GM21723 (cell line): ENCODE data around the gene MPPED1.

Source experiments
- ATAC-seq: cut with Tn5 transposase; IDR thresholded peaks from one replicate; pipeline ENCODE4 v1.9.1; 2021; ENCODE audit warnings: mild to moderate bottlenecking, moderate library complexity; ENCODE audit not compliant: unreplicated experiment

The MPPED1 gene

DNA sequence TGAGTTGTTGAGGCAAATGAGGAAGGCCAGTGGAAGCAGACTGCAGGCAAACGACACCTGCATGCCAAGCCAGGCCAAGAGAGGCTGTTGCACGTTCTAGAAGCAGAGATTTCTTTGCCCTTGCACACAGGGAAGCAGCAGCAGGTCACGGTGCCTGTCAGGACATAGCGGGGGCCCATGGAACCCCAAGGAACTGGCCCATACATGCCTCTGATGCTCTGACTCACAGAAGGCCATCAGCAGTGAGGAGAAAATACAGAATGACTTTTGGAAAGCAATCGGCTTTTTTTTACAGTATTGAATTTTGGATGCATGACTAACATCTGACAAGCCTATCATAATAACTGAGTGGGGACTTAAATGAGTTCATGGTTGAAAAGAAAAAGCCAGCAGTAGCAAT, 123.9 kb downstream of the MPPED1 start:
- ATAC-seq: no peak

DNA sequence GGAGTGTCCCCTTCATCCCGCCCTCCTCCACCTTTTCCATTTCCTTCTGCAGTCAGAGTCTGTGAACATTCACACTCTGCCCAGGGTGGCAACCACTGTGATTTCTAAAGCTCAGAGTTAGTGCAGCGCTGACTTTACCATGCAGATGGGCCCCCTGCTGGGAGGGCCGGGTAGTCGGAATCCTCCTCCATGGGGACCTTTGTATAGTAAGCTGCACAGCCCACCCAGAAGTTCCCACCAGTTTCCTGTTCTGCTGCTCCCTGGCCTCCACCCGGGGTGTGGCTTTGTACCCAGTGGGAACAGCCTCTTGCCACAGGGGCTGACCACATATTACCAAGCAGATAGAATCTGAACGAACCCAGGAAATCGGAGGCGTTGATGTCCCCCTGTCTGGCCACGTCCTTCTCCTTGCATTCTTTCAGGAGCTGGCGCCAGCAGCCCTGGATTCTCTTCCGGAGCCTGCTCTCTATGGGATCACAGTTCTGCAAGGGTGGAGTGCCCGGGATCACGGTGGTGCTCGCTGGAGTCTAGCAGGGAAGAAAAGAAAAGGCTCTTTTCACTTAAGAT, 125.3 kb downstream of the MPPED1 start:
- no peak for ATAC-seq

DNA sequence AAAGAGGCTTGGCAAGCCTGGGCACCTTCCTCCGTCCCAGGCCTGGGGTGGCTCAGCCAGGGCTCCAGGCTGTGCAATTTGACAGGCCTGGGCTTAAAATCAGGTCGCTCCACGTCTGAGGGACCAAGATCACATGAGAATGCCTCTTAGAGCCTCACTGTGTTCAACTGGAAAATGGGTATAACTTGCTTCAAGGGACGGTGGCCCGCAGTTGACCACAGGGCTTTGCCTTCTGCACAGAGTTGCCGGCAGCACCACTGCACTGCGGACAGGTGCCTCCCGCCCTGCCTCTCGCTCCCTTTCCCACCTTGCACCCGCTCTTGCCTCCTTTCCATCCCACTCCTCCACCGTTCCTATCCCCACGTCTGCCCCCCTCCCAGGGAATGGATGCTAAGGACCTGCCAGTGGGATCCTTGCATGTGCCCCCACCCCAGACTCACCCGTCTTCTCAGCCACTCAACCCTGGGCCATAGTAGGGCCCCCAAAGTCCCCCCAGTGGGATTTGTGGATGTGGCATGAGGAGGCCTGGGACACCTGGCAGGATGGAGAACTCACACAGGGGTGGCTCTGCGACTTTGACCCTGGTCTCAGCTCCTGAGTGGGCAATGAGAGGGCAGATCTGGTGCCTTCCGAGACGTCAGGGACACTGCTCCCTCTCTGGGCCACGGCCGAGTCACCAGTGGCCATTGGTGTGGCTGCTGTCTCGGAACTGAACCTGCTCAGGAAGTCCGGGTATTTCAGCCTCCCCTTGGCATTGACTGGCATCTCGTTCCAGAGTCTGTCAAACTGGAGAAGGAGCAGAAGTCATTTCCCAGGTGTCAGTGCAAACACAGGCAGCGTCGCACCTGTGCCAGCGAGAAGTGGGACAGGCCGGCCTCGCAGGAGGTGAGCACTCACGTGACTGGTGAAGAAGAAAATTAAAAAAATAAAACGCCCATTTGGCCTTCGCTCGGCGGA, 128.0 kb downstream of the MPPED1 start:
- no peak for ATAC-seq

- no peak for ATAC-seq
These were observed 128.7 kb downstream of the MPPED1 start for GRCh38 chr22:43540529-43540923.

GRCh38 chr22:43541022-43541421, 129.2 kb downstream of the MPPED1 start:
- ATAC-seq: no peak

DNA sequence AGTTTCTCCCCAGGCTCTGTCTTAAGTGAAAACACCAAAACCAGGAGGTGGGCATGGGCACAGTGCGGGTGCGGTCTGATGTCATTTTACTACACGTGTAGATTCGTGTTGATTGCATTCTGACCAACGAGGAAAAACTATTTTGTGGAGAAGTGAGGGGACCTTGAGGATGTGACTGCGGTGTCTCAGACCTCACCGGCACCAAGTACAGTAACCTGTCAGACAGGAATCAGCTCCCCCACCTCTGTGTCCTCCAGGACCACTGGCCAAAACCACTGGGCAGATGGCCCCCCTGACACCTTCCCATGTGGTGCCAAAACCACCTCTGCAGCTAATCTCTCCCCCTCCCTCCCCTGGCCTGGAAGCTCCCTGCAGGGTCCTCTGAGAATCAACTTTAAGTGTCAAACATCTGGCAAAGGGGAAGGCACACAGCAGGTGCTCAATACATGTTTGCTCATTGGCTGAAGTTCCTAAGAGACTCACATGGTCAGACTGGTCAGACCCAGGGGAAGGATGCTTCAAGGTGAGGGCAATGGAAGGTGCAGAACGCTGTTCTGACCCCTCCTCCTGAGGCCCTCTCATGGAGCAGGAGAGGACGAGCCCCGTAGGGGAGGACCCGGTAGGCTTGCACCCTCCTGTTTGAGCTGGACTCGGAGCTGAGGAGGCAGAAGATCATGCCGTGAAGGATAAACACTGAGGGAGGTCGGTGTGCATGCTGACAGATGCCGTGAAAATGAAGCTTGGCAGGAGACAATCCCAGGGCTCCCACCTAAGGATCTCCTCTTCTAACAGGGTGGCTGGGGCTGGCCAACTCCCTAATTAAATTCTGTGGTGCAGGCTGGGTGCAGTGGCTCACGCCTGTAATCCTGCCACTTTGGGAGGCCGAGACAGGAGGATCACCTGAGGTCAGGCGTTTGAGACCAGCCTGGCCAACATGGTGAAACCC, 129.9 kb downstream of the MPPED1 start:
- no peak for ATAC-seq

GRCh38 chr22:43542681-43543521, 131.1 kb downstream of the MPPED1 start:
- no peak for ATAC-seq

DNA sequence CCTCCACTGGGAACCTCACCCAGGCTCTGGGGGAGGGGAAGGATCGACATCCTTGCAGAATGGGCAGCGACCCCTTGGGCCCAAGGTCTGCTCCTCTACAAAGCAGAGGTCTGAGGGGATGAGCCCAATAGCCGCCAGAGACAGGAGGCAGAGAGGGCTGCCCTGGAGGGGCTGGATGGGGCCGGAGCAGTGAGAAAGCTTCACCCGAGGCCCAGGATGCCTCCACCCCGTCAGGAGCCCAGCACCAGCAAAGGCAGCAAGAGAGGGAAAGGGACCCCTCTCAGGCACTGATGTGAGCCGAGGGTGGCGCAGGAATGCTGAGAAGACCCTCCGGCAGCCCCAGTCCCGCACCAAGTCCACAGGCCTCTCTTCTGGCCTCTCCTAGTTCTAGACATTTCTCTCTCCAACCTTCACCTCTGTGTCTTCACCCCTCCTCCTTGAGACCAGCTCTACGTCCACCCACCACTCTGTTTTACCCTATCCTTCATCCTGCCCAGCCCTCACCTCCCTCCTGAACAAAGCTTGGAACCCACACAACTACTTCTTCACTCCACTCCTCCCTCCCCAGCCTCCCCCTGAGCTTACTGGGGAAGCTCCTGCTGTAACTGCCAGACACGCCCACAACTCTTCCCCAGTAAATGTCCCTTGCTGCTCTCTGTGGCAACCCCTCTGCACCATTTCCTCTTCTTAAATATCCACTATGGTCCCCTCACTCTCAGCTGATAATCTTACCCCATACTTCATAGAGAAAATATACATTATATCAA, 131.9 kb downstream of the MPPED1 start:
- no peak for ATAC-seq

- ATAC-seq: no peak
These were observed 132.5 kb downstream of the MPPED1 start for GRCh38 chr22:43544289-43544673.

- ATAC-seq: no peak
These were observed 134.4 kb downstream of the MPPED1 start for GRCh38 chr22:43546186-43546585.

GRCh38 chr22:43550024-43550620, 138.3 kb downstream of the MPPED1 start:
- no peak for ATAC-seq

DNA sequence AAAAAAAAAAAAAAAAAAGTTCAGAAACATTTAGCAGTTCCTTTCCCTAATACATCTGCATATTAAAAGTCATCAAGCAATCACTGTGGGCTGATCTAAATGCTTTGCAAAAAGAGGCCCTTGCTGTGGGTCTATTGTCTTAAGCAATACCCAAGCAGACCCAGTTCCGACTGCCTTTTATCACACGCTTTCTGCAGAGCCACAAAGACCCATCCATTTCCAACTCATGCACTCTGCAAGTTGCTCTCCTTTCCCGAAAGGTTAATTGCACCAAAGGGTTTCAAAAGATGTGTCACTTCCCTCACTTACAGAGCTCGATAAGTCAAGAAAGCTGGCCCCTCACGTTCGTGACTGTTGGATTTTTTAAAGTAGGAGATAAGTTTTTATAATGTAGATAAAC, 138.9 kb downstream of the MPPED1 start:
- ATAC-seq: no peak

- ATAC-seq: no peak
These were observed 141.8 kb downstream of the MPPED1 start for GRCh38 chr22:43553451-43554258.

- no peak for ATAC-seq
These were observed 142.4 kb downstream of the MPPED1 start for GRCh38 chr22:43554259-43554636.

DNA sequence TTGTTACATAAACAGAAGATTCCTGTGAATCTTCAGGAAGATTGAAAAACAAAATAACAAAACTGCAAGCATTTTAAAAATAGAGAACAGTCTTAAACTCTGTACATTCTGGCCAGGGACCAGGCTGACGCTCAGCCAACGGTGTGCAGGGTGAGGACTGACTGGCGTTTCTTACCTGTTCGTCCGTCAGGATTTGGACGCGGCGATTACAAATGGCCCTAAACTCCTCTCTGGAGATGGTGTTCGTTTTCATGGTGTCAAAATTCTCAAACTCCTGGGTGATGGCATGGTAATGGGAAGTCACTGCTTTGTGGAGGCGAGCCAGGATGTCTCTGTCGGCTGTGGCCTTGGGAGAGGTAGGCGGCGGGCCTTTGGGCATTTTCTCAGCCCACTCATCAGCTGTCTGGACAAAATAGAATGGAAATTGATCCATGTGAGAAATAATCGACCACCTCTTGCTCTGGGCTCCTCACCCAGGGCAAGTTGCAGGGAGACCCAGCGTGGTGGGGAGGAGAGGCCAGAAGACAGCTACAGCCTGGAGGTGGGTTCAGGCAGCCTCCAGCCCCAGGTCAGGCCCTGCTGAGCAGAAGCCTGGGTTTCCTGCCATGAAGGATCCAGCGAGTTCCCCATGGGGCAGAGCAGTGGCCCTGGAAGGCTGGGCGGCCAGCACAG, 143.0 kb downstream of the MPPED1 start:
- ATAC-seq: no peak

GRCh38 chr22:43555561-43556515, 144.0 kb downstream of the MPPED1 start:
- ATAC-seq: no peak
